Gastroesophageal sphincter (tissue), 3 donors: ENCODE measurements around the gene PMVK.

Experiments
- POLR2A ChIP-seq, 2 donors: fragments of 450-650 bp; IDR thresholded peaks; one replicate each; pipeline ENCODE4 v1.6.1; 2017; ENCODE audit warnings: antibody characterized with exemption in 2 of 2, mild to moderate bottlenecking in 2 of 2, moderate library complexity in 1 of 2
- POLR2AphosphoS5 ChIP-seq: sonication (generic); formaldehyde crosslinking; IDR thresholded peaks from one replicate; pipeline ENCODE4 v1.6.1; 2017; ENCODE audit warnings: antibody characterized with exemption
- TF ChIP-seq, protein P1 (sequence below), 4 experiments: fragments of 200-600 bp in 2 of 4; fragments of 450-650 bp in 2 of 4; sonication (generic) in 1 of 4; IDR thresholded peaks; one replicate each; pipeline ENCODE4 v1.5.1; 2017 to 2019; ENCODE audit warnings: antibody characterized with exemption in 4 of 4, mild to moderate bottlenecking in 2 of 4, moderate library complexity in 2 of 4

- TF ChIP-seq POLR2A (IDR thresholded peaks at IDR 0.05) (no peak), POLR2AphosphoS5 (no peak)
- TF ChIP-seq, protein P1, sequence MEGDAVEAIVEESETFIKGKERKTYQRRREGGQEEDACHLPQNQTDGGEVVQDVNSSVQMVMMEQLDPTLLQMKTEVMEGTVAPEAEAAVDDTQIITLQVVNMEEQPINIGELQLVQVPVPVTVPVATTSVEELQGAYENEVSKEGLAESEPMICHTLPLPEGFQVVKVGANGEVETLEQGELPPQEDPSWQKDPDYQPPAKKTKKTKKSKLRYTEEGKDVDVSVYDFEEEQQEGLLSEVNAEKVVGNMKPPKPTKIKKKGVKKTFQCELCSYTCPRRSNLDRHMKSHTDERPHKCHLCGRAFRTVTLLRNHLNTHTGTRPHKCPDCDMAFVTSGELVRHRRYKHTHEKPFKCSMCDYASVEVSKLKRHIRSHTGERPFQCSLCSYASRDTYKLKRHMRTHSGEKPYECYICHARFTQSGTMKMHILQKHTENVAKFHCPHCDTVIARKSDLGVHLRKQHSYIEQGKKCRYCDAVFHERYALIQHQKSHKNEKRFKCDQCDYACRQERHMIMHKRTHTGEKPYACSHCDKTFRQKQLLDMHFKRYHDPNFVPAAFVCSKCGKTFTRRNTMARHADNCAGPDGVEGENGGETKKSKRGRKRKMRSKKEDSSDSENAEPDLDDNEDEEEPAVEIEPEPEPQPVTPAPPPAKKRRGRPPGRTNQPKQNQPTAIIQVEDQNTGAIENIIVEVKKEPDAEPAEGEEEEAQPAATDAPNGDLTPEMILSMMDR (IDR thresholded peaks at IDR 0.05) = no peak
These were observed 1.5 kb upstream of the PMVK start for GRCh38 chr1:154937988-154938386.
